ENCODE data around the gene GGT6. TPM values are rescaled to one million over a fixed set of nuclear protein-coding genes. Genes with fewer than 3 reads are reported as not detected.
A peak's percentile ranks its signal among the peaks of the same experiment; 100 is the strongest.

GGT6 gene
- total and polyA plus RNA-seq, 7 experiments from 2014 or later: not detected

DNA sequence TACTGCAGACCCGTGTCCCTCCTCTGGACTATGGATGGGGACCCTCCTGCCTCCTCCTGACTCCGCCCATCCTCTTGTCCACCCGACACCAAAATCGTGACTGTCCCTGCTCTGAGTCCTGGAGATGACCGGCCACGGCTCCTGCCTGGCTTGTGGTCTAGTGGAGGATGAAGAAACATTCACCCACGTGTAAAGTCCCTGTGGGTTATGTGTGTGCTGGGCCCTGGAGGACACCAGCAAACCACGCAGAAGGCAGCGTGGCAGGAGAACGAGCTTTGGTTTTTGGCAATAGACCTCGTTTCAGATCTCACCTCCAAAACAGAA, 49.8 kb downstream of the GGT6 start:
- ChIA-PET CTCF (interaction anchor here (0.6 kb wide), 1 partner anchor 931 kb away, joined by 3 read pairs; no protein-coding TSS in a partner anchor), POLR2A (interaction anchor here (0.9 kb wide), 1 partner anchor 16 kb away, joined by 6 read pairs; no protein-coding TSS in a partner anchor)
- H3K9me3 Mint-ChIP-seq: no peaks in the 10 kb centered on the region
- H3K27me3 ChIP-seq (ENCODE audit: control insufficient read depth in 2 of 2, insufficient read depth in 2 of 2, low read length in 2 of 2): no peaks in the 10 kb centered on the region
- H3K27ac Mint-ChIP-seq: peak overlapping the region in 1 of 9 donors; percentile 19
- no peak overlapping the region for H3K4me3 ChIP-seq (ENCODE audit: low read length)
- H3K4me3 Mint-ChIP-seq: no peak overlapping the region
- intact Hi-C loops (cut with micrococcal nuclease): no loop called here
- peaks cover 0 to 5% (median 0%) of the 10 kb centered on the region in 5 donors for H3K27me3 Mint-ChIP-seq
- H3K9me3 ChIP-seq (ENCODE audit: control insufficient read depth in 2 of 3, low read length in 3 of 3): no peaks in the 10 kb centered on the region
- peaks cover 6 to 10% of the 10 kb centered on the region in 2 donors for H3K4me1 ChIP-seq (ENCODE audit: control insufficient read depth in 2 of 2, insufficient read depth in 2 of 2, low read length in 2 of 2)
- DNase-seq: no peak
- no peaks in the 10 kb centered on the region for H3K36me3 Mint-ChIP-seq
- no peak for ATAC-seq
- no peaks in the 10 kb centered on the region for H3K36me3 ChIP-seq (ENCODE audit: control insufficient read depth in 2 of 3, insufficient read depth in 3 of 3, low read length in 3 of 3)
- H3K4me1 Mint-ChIP-seq: peaks cover 13 to 23% (median 19%) of the 10 kb centered on the region in 7 donors
- H3K27ac ChIP-seq (ENCODE audit: low read depth, low read length): no peak overlapping the region

DNA sequence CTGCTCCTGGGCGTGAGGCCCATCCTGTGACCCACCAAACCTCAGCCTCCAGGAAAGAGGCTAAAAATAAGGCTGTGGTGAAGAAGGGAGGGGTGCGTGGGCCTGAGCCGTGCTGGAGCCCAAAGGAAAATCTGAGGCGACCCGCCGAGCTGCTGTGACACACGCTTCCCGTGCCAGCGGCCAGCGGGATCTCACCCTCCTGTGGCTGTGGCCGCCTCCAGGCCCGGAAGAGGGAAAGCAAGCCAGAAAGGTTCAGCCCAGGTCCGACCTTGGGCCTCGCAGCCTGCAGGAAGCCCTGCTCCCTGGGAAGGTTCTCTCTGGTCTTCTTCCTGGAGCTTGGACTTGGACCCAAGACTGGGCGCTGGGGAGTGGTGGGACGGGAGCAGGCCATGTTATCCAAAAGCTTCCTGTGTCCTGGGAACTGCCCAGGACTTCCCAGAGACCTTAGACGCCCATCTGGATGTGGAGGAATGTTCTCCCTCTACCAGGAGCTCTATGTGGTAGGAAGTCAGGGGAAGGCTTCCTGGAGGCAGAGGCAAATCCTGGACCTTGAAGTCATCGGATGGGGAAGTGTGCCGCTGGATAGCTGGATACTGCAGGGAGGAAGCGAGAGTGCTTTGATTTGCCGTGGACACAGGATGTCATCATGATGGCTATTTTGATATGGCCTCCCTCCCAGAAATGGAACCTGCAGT, 50.3 kb downstream of the GGT6 start:
- Mint-ChIP-seq H3K9me3 (no peaks in the 10 kb centered on the region), H3K36me3 (no peaks in the 10 kb centered on the region), H3K27ac (no peak overlapping the region), H3K27me3 (peaks cover 0 to 8% (median 4%) of the 10 kb centered on the region in 5 donors), H3K4me1 (peaks cover 14 to 24% (median 19%) of the 10 kb centered on the region in 7 donors), H3K4me3 (peak overlapping the region in 1 of 10 donors; percentile 36)
- H3K4me3 ChIP-seq (ENCODE audit: low read length): no peak overlapping the region
- H3K4me1 ChIP-seq (ENCODE audit: control insufficient read depth in 2 of 2, insufficient read depth in 2 of 2, low read length in 2 of 2): peaks cover 6 to 10% of the 10 kb centered on the region in 2 donors
- intact Hi-C loops (cut with micrococcal nuclease): no loop called here
- no peaks in the 10 kb centered on the region for H3K9me3 ChIP-seq (ENCODE audit: control insufficient read depth in 2 of 3, low read length in 3 of 3)
- H3K27ac ChIP-seq (ENCODE audit: low read depth, low read length): no peak overlapping the region
- POLR2A ChIA-PET: interaction anchor here (0.9 kb wide), 1 partner anchor 15 kb away, joined by 6 read pairs; no protein-coding TSS in a partner anchor
- DNase-seq (no peak), ATAC-seq (no peak)
- CTCF ChIA-PET: interaction anchor here (0.6 kb wide), 1 partner anchor 931 kb away, joined by 3 read pairs; no protein-coding TSS in a partner anchor
- no peaks in the 10 kb centered on the region for H3K27me3 ChIP-seq (ENCODE audit: control insufficient read depth in 2 of 2, insufficient read depth in 2 of 2, low read length in 2 of 2)
- no peaks in the 10 kb centered on the region for H3K36me3 ChIP-seq (ENCODE audit: control insufficient read depth in 2 of 3, insufficient read depth in 3 of 3, low read length in 3 of 3)

DNA sequence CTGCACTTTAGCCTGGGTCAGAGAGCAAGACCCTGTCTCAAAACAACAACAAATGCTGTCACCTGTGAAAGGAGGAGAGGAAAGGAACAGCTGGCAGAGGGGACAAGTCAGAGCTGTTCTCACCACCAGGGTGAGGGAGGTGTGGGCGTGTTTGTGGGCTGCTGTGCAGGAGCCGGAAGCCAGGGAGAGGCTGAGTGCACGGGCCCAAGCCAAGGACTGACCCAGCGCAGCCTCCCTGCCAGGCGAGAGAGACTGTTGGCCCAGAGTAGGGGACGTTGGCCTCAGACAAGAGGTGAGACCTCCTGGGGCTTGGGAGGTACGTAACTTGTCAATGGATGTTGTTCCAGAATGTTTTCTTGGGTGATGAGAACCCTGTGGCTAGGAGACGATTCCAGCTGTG, 51.0 kb downstream of the GGT6 start:
- Mint-ChIP-seq H3K27ac (peak overlapping the region in 1 of 9 donors; percentile 48), H3K4me1 (peaks cover 20 to 29% (median 25%) of the 10 kb centered on the region in 7 donors), H3K36me3 (no peaks in the 10 kb centered on the region), H3K27me3 (peaks cover 0 to 13% (median 5%) of the 10 kb centered on the region in 5 donors), H3K4me3 (peak overlapping the region in 3 of 10 donors; percentile 31 to 38 (median 36)), H3K9me3 (no peaks in the 10 kb centered on the region)
- H3K9me3 ChIP-seq (ENCODE audit: control insufficient read depth in 2 of 3, low read length in 3 of 3): no peaks in the 10 kb centered on the region
- DNase-seq: peak in 3 of 9 donors; percentile 12 to 40 (median 15)
- no peak overlapping the region for H3K4me3 ChIP-seq (ENCODE audit: low read length)
- ChIA-PET POLR2A (no interaction called here), CTCF (no interaction called here)
- peaks cover 6 to 10% of the 10 kb centered on the region in 2 donors for H3K4me1 ChIP-seq (ENCODE audit: control insufficient read depth in 2 of 2, insufficient read depth in 2 of 2, low read length in 2 of 2)
- intact Hi-C loops (cut with micrococcal nuclease): no loop called here
- peak; percentile 51 for ATAC-seq
- no peaks in the 10 kb centered on the region for H3K27me3 ChIP-seq (ENCODE audit: control insufficient read depth in 2 of 2, insufficient read depth in 2 of 2, low read length in 2 of 2)
- no peak overlapping the region for H3K27ac ChIP-seq (ENCODE audit: low read depth, low read length)
- no peaks in the 10 kb centered on the region for H3K36me3 ChIP-seq (ENCODE audit: control insufficient read depth in 2 of 3, insufficient read depth in 3 of 3, low read length in 3 of 3)

DNA sequence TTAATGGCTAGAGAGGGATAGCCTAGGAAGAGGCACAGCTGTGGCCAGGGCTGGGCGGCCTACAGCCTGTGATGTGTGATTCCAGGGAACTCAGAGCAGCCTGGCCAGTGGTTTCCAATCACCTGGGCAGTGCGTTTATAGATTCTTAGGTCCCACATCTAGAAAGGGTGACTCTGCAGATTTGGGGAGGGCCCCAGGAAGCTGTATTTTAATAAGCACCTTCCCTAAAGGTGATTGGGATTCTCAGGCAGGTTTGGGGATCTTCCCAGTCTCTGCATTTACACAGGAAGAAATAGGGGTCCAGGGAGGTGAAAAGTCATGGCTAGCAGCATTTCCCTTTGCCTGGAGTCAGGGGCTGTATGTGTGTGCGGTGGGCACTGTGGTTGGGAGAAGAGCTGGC, 52.2 kb downstream of the GGT6 start:
- ATAC-seq (no peak), DNase-seq (no peak)
- peaks cover 10 to 13% of the 10 kb centered on the region in 2 donors for H3K4me1 ChIP-seq (ENCODE audit: control insufficient read depth in 2 of 2, insufficient read depth in 2 of 2, low read length in 2 of 2)
- no peak overlapping the region for H3K4me3 ChIP-seq (ENCODE audit: low read length)
- H3K36me3 Mint-ChIP-seq: no peaks in the 10 kb centered on the region
- H3K27ac ChIP-seq (ENCODE audit: low read depth, low read length): no peak overlapping the region
- peaks cover 0 to 2% of the 10 kb centered on the region in 2 donors for H3K27me3 ChIP-seq (ENCODE audit: control insufficient read depth in 2 of 2, insufficient read depth in 2 of 2, low read length in 2 of 2)
- intact Hi-C loops (cut with micrococcal nuclease): no loop called here
- no peaks in the 10 kb centered on the region for H3K9me3 Mint-ChIP-seq
- ChIA-PET CTCF (no interaction called here), POLR2A (no interaction called here)
- H3K4me3 Mint-ChIP-seq: peak overlapping the region in 1 of 10 donors; percentile 43
- peaks cover 0 to 14% (median 5%) of the 10 kb centered on the region in 5 donors for H3K27me3 Mint-ChIP-seq
- no peaks in the 10 kb centered on the region for H3K36me3 ChIP-seq (ENCODE audit: control insufficient read depth in 2 of 3, insufficient read depth in 3 of 3, low read length in 3 of 3)
- H3K9me3 ChIP-seq (ENCODE audit: control insufficient read depth in 2 of 3, low read length in 3 of 3): no peaks in the 10 kb centered on the region
- peak overlapping the region in 1 of 9 donors; percentile 54 for H3K27ac Mint-ChIP-seq
- peaks cover 24 to 35% (median 29%) of the 10 kb centered on the region in 7 donors for H3K4me1 Mint-ChIP-seq

DNA sequence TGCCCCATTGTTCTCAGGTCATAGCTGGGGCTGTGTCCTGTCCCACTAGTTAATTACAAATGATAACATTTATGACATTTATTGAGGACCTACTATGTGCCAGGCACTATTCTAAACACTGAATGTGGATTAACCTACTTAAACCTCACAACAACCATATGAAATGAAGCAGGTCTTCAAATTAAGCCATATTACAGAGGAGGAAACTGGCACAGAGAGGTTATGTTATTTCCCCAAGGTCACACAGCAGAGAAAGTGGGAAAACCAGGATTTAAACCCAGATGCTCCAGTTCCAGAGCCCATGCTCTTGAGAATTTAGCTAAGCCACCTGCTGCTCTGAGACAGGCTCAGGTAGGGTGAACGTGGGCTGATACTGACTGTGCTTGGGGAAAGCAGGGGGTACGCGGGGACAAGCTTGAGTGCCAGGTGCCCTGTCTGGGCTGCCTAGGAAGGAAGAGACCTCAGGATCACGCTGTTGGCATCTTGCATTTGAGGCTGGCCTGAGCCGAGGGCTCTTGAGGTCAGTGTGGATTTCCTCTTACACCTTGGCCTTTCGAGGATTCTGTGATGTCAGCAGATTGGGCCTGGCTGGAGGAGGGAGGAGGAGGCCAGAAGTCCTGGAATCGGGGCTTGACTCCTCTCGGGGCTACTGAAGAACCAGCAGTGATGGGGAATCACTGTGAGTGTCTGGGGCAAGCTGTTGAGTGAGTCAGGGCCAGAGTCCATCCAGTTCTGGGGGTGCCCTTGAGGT, 52.8 kb downstream of the GGT6 start:
- no peak overlapping the region for H3K27ac Mint-ChIP-seq
- peaks cover 4 to 18% (median 10%) of the 10 kb centered on the region in 5 donors for H3K27me3 Mint-ChIP-seq
- ChIA-PET CTCF (no interaction called here), POLR2A (no interaction called here)
- H3K4me3 ChIP-seq (ENCODE audit: low read length): no peak overlapping the region
- no peak overlapping the region for H3K4me3 Mint-ChIP-seq
- intact Hi-C loops (cut with micrococcal nuclease): no loop called here
- ATAC-seq (no peak), DNase-seq (no peak)
- no peaks in the 10 kb centered on the region for H3K9me3 Mint-ChIP-seq
- peaks cover 10 to 13% of the 10 kb centered on the region in 2 donors for H3K4me1 ChIP-seq (ENCODE audit: control insufficient read depth in 2 of 2, insufficient read depth in 2 of 2, low read length in 2 of 2)
- no peaks in the 10 kb centered on the region for H3K36me3 ChIP-seq (ENCODE audit: control insufficient read depth in 2 of 3, insufficient read depth in 3 of 3, low read length in 3 of 3)
- H3K4me1 Mint-ChIP-seq: peaks cover 24 to 35% (median 29%) of the 10 kb centered on the region in 7 donors
- H3K9me3 ChIP-seq (ENCODE audit: control insufficient read depth in 2 of 3, low read length in 3 of 3): no peaks in the 10 kb centered on the region
- H3K27ac ChIP-seq (ENCODE audit: low read depth, low read length): no peak overlapping the region
- H3K36me3 Mint-ChIP-seq: no peaks in the 10 kb centered on the region
- peaks cover 0 to 5% of the 10 kb centered on the region in 2 donors for H3K27me3 ChIP-seq (ENCODE audit: control insufficient read depth in 2 of 2, insufficient read depth in 2 of 2, low read length in 2 of 2)

All from naive thymus-derived CD4-positive, alpha-beta T cell (primary cell).